Thoracic aorta (tissue), 2 donors: ENCODE results near the gene PTGER3. TPM values are rescaled to one million over a fixed set of nuclear protein-coding genes. Genes with fewer than 3 reads are reported as not detected.
"Not testable (repeated sequence)": the region's sequence is repeated elsewhere in the genome, so short reads cannot be mapped to it uniquely, and the experiment has no call there.

ENCODE experiments used
- ATAC-seq: fragments of 150-250 bp; one replicate; pipeline ENCODE4 v1.8.0; 2017; ENCODE audit warnings: low read depth; ENCODE audit not compliant: insufficient number of reproducible peaks, low FRiP score
- DNase-seq: peaks from one replicate; pipeline ENCODE4 v3.0.0-alpha.2; 2020; ENCODE audit warnings: low spot score
- H3K27ac ChIP-seq, 2 donors: fragments of 200-600 bp; sonication (generic); 1 replicate in 1 of 2; 2 replicates in 1 of 2; pipeline ENCODE4 v1.5.1; 2016; ENCODE audit warnings: mild to moderate bottlenecking in 2 of 2, moderate library complexity in 2 of 2
- H3K27me3 ChIP-seq: fragments of 200-600 bp; sonication (generic); replicated peaks from 2 replicates; pipeline ENCODE4 v1.6.0; 2016; ENCODE audit warnings: mild to moderate bottlenecking; ENCODE audit not compliant: insufficient read depth
- H3K36me3 ChIP-seq: fragments of 200-600 bp; sonication (generic); one replicate; pipeline ENCODE4 v1.5.1; 2016
- H3K4me1 ChIP-seq, 2 donors: fragments of 200-600 bp; sonication (generic); 1 replicate in 1 of 2; 2 replicates in 1 of 2; pipeline versions ENCODE4 v1.5.1 to v1.6.0; 2016; ENCODE audit warnings: low read depth in 2 of 2, mild to moderate bottlenecking in 1 of 2; ENCODE audit not compliant: control insufficient read depth in 1 of 2
- H3K4me3 ChIP-seq: fragments of 200-600 bp; sonication (generic); 2 replicates; pipeline ENCODE4 v1.5.1; 2016; ENCODE audit warnings: mild to moderate bottlenecking
- H3K9me3 ChIP-seq: fragments of 200-600 bp; sonication (generic); 2 replicates; pipeline ENCODE4 v1.5.1; 2016
- CTCF ChIP-seq: fragments of 200-600 bp; sonication (generic); IDR thresholded peaks from one replicate; pipeline ENCODE4 v1.5.1; 2019; ENCODE audit warnings: antibody characterized with exemption
- total RNA-seq, 2 donors: library from RNA; depleted of rRNA; stranded (reverse); fragments of >200 nt; gene quantifications; one replicate each; pipeline versions ENCODE4 v1.1.0 to v1.2.3, GENCODE V29; 2016

The PTGER3 gene
- total RNA-seq, 2 donors from 2014 or later = 45.2 to 61.7 TPM

- Histone ChIP-seq H3K9me3 (no peaks in the 10 kb centered on the region), H3K4me1 (no peaks in the 10 kb centered on the region), H3K27me3 (no peaks in the 10 kb centered on the region), H3K27ac (no peak overlapping the region), H3K36me3 (no peaks in the 10 kb centered on the region), H3K4me3 (no peak overlapping the region)
- ATAC-seq (no peak), DNase-seq (no peak)
- no peak for TF ChIP-seq CTCF
Measured at GRCh38 chr1:70941563-70941962, 106.1 kb downstream of the PTGER3 start.

DNA sequence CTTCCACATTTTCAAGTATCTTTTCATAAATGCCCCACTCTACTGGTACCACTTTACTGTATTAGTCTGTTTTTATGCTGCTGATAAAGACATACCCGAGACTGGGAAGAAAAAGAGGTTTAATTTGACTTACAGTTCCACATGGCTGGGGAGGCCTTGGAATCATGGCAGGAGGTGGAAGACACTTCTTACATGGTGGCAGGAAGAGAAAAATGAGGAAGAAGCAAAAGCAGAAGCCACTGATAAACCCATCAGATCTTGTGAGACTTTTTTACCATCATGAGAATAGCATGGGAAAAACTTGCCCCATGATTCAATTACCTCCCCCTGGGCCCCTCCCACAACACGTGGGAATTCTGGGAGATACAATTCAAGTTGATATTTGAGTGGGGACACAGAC, 107.2 kb downstream of the PTGER3 start:
- H3K27me3 ChIP-seq, H3K36me3 ChIP-seq, DNase-seq, H3K27ac ChIP-seq, ATAC-seq, H3K4me3 ChIP-seq, H3K4me1 ChIP-seq, H3K9me3 ChIP-seq: not testable (repeated sequence)

DNA sequence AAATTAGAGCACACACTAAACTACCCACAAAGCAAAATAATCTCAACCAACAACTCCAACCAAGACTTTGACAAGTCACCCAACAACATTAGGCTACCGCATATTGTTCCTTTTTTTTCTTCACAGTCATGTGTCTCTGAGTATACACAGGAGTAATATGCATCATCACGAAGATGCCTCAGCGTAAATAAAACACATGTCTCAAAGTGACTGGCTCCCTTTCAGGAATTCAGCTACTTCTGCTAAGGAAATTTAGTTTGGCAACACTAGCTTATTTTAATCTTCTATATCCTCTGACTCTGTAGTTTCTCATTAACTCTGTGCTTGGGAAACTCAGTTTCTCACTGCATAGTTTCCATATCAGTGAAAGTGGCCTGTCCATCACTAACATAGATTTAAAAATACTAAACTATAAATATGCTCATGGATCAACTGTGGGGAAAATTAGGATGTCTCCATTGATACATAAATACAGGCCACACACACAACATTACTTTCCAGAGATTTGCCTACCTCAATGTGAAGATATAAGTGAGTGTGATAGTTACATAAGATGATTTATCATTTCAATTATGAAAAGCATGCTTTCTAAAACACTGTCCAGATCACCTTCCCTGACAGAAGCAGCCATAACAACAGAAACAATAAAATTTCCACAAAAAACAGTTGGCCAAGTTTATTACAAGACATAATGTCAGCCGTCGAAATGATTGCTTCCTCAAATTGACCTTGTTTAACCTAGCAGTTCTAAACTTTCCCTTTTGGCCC, 113.2 kb downstream of the PTGER3 start:
- no peaks in the 10 kb centered on the region for H3K9me3 ChIP-seq
- H3K4me3 ChIP-seq = no peak overlapping the region
- ATAC-seq (no peak), DNase-seq (no peak)
- peaks cover 7 to 13% of the 10 kb centered on the region in 2 donors for H3K4me1 ChIP-seq
- no peaks in the 10 kb centered on the region for H3K27me3 ChIP-seq
- H3K27ac ChIP-seq = no peak overlapping the region
- no peaks in the 10 kb centered on the region for H3K36me3 ChIP-seq
- no peak for TF ChIP-seq CTCF

DNA sequence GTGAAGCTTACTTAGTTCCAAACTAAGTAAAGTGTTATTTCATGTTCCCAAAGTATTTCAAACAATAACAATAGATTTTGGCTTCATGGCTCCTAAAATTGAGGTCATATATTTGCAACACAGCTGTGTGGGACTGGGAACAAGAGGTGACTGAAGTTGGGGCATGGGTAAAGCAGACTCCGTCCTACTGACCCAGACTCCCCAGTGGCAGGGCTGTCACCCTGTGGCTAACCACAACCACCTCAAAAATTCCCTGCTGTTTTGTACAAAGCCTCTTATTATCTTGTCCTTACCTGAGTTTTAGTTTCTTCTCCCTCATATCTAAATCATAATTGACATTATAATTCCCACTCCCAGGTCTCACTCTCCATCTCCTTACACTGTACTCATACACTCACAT, 117.6 kb downstream of the PTGER3 start:
- no peak for TF ChIP-seq CTCF
- Histone ChIP-seq H3K9me3 (no peaks in the 10 kb centered on the region), H3K27ac (no peak overlapping the region), H3K4me1 (peaks cover 19 to 20% of the 10 kb centered on the region in 2 donors), H3K4me3 (no peak overlapping the region), H3K36me3 (no peaks in the 10 kb centered on the region), H3K27me3 (no peaks in the 10 kb centered on the region)
- no peak for DNase-seq
- ATAC-seq = no peak

DNA sequence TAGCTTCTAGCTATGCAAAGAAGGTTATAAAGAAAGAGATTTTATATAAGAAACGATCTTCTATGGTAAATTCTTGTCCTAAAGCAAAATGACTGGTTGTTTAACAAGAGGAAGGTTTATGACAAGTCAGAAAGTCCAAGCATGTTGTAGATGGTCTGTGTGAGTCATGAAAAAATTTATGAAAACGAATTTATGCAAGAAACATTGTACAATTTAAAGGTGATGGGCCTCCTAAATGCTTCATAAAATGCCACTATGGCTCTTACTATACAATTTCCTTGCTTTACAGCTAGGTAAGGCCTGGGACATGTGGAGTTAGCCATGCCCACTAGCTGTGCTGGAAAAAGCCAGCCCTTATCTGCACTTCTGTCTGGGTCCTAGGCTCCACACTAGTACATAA, 125.4 kb downstream of the PTGER3 start:
- Histone ChIP-seq H3K27ac (no peak overlapping the region), H3K36me3 (no peaks in the 10 kb centered on the region), H3K4me1 (peaks cover 0 to 9% of the 10 kb centered on the region in 2 donors), H3K4me3 (no peak overlapping the region), H3K27me3 (no peaks in the 10 kb centered on the region), H3K9me3 (no peaks in the 10 kb centered on the region)
- DNase-seq = no peak
- ATAC-seq = no peak
- no peak for TF ChIP-seq CTCF

Other genes with a start within 250 kb of the PTGER3 start
- 100 to 1,000 TPM; 116 to 133 TPM for gene ZRANB2, start 33.2 kb upstream of the PTGER3 start, total RNA-seq